Occipital lobe (tissue), 2 donors: Measurements from ENCODE around the gene RASAL2. TPM values are rescaled to one million over a fixed set of nuclear protein-coding genes. Genes with fewer than 3 reads are reported as not detected.
"Not testable (repeated sequence)": the region's sequence is repeated elsewhere in the genome, so short reads cannot be mapped to it uniquely, and the experiment has no call there.

Experiments used
- DNase-seq: peaks from one replicate; lab custom pipeline; 2025; lab: John Stamatoyannopoulos, UW
- total RNA-seq: library from RNA; depleted of rRNA; stranded (reverse); fragments of >200 nt; gene quantifications from one replicate; pipeline ENCODE4 v1.2.3, GENCODE V29; 2014

Gene RASAL2
- total RNA-seq, 1 donor from 2014 or later: 41.8 TPM

DNA sequence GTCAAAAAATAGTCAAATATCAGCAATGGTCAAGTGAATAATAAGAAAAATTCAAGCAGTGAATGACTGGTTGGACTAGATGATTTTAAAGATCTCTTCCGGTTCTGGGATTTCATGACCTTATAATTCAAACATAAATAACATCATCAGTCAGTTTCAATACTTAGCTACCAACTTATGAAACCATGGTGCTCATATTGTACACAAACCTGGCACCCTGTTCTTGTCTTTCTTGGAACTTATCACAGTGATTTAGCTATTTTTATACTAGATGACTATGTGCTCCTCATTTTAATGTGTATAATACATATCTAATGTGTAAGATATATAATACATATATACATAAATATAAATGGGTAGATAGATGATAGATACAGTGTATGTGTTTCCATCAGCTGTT, 245.9 kb downstream of the RASAL2 start:
- no peak for DNase-seq

DNA sequence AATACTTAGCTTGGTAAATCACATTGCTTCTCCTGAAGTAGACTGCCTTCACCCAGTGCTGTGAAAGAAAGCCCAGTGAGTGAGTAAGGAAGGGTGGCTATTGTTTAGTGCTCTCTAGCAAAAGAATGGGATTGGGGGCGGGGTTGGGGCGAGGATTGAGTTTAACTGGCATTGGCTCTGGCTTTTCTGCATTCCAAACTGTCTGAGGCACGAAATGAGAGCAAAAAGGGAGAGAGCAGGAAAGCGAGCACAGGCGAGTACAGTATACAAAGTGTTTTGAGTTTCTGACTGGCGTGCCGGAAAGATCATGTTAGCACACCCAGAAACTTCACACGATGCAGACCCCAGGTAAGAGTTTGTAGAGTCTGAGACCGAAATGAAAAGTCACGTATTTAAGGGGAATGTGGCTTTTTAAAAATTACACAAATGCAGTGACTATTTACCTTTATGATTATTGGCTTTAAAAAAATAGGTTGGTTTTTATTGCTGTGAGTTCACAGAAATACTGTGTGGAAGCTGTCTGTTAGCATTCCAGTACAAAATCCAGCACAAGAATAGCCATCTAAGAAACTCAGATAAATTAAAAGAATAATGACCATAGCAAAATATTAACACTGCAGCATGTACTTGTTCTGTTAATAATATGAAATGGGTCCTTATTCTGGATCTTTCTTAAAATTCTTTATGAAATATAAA, 247.5 kb downstream of the RASAL2 start:
- DNase-seq: peak; percentile 6

DNA sequence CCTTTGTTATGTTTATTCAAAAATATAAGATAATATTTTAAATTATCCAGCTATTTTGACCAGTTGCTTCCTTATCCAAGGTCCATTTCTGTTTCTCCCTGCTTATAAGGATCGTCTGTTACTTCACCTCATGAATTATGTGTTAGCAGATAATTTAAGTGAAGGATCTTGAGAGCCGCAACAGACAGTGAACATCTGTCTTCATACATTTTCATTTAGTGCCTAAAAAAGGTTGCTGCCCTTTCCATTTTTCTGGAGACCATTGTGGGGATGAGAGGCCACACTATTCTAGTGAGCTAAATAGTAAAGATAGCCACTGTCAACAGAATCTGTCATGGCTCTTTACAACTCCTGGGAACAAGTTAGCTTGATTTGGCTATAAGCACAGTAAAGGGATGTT, 248.8 kb downstream of the RASAL2 start:
- DNase-seq: no peak

DNA sequence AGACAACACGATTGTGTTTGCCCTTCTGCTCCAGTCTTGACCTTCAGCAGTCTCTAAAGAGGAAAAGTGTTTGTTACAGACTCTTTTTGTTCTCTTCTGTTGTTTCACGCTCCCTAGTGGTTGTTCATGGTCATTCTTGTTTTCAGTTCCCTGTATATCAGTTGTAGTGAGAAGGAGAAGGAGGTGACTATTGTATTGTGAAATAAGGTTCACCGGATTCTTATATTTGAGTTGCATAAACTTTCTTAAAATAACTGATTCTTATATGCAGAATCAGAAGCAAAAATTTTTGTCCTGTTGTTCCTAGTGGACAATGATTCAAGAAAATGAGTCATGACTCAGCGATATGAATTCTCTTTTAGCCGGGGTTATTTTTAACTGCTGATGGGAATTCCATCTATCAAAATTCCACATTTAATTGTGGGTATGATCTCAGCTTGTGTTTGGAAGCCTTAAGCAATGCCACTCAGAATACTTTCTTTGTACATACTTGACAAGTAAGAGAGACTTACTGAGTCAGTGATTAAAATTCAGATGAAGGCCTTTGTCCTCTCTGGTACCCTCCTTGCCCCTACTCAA, 250.7 kb downstream of the RASAL2 start:
- no peak for DNase-seq

DNA sequence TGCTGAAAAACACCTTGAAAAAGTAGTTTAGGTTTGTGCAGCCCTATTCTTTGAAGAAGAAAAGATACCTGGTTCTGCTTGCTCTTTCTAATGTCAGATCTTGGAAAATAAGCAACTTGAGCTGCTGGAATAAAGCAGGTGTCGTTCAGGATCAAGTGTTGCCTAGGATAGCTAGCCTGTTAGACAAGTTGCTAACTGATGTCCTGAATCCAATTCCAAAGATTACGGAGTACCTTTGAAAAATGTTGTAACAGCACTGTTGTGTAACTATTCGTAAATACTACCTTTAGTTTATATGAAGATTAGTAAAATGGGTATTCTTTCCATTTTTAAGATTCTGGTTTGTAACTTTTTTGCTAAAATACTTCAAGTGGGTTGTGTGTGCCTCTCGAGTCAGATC, 251.3 kb downstream of the RASAL2 start:
- no peak for DNase-seq

DNA sequence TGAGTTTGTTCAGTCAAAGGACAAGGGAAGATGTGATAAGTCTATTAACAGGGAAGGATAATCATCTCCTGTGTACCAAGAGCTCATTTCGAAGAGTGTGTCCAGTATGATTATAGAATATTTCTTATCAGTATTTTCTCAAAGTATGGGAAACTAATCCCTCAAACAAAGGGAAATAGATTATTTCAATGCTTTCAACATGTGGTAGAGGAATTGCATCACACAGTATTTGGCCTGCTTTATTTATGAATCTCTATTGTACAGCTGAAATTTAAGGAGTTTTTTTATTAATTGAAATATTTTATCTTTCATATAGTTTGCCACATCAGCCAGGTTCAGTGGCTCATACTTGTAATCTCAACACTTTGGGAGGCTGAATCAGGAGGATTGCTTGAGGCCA, 251.9 kb downstream of the RASAL2 start:
- DNase-seq: no peak

DNA sequence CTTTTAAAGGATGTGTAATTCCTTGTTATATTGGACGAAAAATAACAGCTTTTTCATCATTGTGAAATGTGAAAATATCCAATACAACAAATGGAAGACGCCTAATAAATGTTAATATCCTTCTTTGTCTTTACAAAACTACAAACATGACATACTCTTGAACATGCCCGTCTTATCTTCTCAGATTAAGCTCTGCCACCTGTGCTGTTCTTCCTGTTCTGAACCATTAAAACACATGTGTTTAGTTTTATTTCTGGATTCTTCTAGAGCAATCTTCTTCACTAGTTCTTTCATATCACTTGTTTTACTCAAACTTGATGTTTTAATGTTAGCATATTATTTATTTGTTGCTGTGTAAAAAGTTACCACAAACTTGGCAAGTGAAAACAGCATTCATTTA, 255.9 kb downstream of the RASAL2 start:
- DNase-seq: no peak

DNA sequence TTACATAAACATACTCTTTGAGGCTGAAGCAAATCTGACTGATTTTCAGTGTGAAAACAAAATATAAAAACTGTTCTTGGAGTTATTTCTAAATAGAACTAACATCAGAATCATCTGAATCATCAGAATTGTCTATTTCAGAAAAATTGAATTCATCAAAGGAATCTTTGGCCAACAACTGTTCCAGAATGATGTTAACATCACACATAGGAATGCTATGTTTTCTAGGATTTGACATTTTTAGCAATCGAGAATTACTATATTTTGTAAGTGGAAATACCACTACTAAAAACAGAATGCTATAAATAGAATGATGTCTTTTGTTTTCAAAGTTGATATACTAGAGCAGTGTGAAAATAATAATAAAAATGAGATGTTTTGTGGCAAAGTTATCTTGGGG, 258.0 kb downstream of the RASAL2 start:
- not testable (repeated sequence) for DNase-seq

DNA sequence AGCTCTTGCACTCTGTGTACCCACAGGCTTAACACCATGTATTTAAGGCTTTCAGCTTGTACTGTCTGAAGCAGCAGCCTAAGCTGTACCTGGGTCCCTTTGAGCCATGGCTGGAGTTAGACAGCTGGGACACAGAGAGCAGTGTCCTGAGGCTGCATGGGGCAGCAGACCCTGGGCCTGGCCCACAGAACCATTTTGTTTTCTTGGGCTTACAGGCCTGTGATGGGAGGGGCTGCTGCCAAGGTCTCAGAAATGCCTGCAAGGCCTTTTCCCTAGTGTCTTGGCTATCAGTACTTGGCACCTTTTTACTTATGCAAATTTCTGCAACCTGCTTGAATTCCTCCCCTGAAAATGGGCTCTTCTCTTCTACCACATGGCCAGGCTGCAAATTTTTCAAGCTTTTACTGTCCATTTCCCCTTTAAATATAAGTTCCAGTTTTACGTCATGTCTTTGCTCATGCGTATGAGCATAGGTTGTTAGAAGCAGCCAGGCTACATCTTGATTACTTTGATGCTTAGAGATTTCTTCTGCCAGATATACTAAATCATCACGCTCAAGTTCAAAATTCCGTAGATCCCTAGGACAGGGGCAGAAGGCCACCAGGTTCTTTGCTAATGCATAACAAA, 259.0 kb downstream of the RASAL2 start:
- no peak for DNase-seq

DNA sequence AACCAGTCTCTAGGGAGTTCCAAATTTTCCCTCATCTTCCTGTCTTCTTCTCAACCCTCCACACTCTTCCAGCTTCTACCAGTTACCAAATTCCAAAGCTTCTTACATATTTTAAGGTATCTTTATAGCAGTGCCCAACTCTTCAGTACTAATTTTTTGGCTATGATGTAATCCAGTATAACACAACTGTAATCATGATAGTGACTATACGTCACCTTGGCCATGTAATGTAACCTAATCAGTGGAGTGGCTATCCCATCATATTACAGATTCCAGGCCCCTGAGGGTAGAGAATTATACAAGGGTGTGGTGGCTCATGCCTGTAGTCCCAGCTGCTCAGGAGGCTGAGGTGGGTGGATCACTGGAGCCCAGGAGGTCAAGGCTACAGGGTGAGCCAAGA, 259.6 kb downstream of the RASAL2 start:
- no peak for DNase-seq

DNA sequence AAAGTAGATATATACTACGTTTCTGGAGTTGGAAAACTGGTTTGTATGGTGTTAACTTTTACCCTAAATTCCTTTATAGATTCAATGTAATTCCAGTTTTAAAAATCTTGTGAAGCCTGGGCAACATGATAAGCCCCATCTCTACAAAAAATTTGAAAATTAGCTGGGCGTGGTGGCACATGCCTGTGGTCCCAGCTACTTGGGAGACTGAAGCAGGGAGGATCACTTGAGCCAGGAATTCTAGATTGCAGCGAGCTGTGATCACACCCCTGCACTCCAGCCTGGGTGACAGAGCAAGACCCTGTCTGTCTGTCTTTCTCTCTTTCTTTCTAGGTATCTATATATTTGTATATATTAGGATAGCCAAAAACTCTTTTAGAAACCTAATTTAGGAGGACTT, 260.9 kb downstream of the RASAL2 start:
- no peak for DNase-seq

DNA sequence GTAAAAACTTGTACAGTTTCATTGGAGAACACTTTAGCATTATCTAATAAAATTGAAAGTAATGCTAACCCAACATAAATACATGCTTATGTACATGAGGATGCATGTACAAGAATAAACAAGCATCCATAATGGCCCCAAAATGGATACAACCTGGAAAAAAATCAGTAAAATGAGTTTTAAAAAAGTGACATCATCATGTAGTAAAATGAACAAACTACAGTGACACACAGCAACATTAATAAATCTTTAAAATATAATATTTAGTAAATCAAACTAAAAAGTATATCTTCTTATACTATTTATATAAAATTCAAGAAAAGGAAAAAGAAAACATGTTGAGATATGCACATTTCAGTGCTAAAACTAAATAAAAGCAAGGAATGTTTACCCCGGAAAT, 262.4 kb downstream of the RASAL2 start:
- DNase-seq: no peak

DNA sequence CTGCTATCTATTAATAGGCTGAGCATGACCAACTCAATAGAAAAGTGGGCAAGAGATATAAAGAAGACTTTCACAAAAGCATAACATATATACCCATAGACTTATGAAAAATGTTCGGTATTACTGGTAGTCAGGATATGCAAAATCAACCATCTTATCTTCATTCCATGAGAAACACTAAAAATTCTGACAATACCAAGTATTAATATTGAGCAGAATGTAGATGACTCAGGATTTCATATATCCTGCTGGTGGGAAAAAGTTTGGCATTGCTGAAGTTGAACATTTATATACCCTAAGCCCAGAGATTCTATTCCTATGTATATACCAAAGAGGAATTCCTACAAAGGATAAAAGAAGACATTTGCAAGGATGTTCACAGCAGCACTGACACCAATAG, 264.6 kb downstream of the RASAL2 start:
- no peak for DNase-seq

DNA sequence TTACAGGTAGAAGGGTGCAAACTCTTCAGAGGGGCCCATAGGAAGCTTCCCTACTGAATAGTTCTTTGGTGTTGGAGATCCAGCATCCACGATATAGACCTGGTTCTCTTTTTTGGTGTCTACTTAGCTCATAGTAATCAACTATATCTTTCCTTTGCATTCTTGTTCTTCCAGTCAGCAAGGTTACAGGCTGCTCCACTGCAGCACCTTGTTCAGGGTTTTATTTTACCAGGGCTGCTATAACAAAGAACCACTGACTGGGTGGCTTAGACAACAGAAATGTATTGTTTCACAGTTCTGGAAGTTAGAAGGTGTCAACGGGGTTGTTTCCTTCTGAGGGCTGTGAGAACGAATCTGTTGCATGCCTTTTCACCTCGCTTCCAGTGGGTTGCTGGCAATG, 266.5 kb downstream of the RASAL2 start:
- no peak for DNase-seq

DNA sequence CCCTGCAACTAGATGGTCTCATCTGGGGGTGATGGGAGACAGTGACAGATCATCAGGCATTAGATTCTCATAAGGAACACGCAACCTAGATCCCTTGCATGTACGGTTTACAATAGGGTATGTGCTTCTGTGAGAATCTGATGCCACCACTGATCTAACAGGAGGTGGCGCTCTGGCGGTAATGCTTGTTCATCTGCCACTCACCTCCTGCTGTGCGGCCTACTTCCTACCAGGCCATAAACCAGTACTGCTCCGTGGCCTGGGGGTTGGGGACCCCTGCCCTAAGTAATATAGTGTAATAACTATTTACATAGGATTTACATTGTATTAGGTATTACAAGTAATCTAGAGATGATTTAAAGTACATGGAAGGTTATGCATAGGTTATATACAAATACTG, 267.9 kb downstream of the RASAL2 start:
- DNase-seq: no peak

DNA sequence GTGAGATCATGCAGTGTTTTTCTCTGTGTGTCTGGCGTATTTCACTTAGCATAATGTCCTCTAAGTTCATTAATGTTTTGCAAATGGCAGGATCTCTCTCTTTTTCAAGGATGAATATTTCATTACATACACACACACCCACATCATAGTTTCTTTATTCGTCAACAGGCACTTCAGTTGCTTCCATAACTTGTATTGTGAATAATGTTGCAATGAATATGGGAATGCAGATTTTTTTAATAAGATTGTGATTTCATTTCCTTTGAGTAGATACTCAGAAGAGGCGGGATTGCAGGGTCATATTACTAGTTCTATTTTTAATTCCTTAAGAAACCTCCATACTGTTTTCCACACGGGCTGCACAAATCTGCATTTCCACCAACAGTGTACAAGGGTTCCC, 268.8 kb downstream of the RASAL2 start:
- DNase-seq: no peak

DNA sequence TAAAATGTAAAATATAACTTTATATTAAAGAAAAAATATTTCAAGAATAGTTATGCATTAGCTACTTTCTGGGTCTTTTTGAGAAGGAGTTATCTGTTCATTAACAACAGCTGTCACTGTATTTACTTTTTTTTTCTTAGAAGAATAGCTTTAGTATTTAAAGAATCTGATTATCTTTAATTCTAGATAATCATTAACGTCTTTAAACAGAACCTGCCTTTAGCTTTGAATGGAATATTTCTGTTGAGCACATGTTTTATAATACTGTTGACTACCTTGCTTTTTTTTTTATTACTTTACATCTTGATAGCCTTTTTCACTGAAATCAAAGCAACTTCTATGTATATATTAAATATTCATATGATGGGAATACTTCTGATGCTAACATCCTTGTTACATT, 270.9 kb downstream of the RASAL2 start:
- DNase-seq: no peak

DNA sequence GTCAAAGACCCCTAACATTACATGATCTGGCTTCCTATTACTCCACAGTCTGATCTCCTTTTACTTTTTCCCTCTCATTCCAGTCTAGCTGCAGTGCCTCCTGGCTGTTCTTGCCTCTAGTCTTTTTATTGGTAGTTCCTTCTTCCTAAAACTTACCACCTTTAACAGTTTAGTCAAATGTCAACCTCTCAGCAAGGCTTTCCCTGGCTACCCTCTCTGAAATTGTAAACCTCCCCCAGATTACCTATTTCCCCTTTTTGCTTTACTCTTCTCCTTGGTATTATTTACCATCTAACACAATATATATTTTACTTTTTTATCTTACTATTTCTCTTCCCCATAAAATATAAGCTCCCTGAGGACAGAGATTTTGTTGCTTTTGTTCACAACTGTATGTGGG, 273.2 kb downstream of the RASAL2 start:
- no peak for DNase-seq

DNA sequence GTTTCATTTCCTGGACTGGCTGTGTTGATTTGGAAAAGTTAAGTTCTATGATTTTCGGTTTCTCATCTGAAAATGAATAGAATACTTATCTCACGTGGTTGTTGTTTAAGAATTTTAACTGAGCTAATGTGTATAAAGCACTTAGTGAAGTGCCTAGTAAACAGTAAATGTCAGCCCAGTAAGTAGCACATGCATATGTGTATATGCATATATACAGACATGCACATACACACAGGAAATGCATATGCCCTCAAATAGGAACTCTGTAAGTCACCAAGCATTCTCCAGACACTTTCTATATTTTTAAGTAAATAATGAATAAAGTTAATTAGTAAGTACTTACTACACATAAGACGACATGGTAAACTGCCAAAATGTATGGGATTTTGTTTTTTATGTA, 274.3 kb downstream of the RASAL2 start:
- DNase-seq: no peak

DNA sequence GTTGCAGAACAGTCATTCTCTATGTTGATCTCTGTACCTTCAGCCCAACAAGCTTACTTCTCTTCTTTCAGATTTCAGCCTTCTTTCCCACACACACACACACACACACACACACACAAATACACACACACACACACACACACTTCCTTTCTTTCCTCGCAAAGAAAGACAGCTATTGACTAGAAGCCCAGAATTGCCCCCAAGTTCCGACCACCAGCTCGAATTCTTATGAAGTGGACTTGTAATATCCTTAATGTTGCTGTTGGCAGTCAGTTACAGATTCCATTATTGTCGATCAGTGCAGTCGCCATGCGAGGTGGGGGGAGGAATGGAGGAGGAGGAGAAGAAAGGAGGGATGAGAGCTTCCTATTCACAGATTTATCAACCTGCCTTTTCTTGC, 277.3 kb downstream of the RASAL2 start:
- DNase-seq: no peak

DNA sequence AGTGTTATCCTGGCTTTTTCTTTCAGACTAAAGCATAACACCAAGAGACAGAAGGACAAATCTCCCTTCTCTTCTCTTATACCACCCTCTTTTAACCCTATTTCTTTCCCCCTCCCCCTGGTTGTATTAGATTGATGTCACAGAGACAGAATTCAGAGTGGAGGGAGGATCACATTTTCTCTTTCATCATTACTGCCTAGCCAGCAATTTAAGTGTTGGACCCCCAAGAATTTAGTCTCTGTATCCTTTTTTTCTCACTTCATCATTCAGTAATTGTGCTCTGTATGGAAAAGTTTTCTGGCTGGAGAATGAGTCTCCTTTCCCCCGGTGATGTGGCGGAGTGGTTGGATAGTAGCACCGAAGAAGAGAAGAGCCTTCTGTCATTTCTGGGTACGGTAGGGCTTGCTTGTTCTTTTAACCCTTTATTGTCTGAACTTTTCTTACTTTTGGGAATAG, 278.1 kb downstream of the RASAL2 start:
- DNase-seq: no peak

DNA sequence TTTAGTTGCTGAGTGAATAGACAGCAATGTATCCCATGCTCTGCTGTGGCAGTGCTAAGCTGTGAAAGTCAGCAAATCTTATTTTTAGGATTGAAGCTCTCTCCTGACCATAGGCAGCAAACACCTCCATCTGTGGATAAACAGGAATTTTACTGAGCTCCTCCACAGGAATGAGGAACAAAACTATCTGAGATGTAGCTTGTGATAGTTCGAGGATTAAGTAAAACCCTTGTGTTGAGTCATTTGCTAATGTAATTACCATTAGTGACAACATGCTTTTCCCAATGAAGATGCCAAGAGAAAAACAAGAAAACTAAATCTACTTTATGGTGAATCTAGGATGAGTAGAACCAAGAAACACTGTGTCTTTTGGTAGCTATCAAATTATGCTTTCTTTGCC, 280.1 kb downstream of the RASAL2 start:
- no peak for DNase-seq

DNA sequence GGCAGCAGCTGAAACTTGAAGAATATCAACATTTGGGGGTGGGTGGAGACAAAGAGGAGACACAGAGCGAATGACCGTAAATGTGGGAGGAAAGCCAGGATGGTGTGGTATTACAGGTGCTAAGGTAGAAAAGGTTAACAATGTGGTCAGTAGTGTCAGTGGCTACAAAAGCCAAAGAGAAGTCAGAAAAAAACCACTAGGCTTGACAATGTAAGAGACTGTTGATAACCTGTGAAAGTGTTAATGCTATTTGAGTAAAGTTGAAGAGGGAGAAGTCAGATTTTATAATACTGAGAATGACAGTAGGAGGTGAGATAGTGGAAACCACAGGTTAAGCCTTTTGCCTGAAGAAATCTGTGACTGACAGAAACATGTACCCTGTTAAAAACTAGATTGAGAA, 282.1 kb downstream of the RASAL2 start:
- DNase-seq: no peak
